ENCODE data around the gene TRPC5OS.

TRPC5OS gene

DNA sequence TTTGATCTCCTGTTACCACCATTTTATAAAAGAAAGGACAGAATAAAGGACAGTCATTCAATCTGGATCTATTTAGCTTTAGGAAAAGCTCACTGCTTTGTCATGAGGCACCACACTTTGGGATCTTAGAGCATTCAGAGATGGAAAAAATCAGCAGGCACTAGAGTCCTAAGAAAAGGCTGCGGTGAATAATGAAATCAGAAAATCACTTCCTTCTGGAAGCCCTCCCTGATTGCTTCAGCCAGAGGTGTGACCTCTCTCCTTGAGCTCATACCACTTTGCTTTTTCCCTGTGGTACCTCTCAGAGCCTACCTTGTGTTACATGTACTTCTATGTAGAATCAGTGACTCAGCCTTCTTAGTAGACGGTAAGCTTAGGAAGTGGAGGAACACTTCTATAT lies 8.7 kb upstream of the TRPC5OS start:
- Histone ChIP-seq H3K56ac (ENCODE audit: low read length) (no peak overlapping the region), H3K4ac (ENCODE audit: low read depth, low read length) (no peak overlapping the region)

DNA sequence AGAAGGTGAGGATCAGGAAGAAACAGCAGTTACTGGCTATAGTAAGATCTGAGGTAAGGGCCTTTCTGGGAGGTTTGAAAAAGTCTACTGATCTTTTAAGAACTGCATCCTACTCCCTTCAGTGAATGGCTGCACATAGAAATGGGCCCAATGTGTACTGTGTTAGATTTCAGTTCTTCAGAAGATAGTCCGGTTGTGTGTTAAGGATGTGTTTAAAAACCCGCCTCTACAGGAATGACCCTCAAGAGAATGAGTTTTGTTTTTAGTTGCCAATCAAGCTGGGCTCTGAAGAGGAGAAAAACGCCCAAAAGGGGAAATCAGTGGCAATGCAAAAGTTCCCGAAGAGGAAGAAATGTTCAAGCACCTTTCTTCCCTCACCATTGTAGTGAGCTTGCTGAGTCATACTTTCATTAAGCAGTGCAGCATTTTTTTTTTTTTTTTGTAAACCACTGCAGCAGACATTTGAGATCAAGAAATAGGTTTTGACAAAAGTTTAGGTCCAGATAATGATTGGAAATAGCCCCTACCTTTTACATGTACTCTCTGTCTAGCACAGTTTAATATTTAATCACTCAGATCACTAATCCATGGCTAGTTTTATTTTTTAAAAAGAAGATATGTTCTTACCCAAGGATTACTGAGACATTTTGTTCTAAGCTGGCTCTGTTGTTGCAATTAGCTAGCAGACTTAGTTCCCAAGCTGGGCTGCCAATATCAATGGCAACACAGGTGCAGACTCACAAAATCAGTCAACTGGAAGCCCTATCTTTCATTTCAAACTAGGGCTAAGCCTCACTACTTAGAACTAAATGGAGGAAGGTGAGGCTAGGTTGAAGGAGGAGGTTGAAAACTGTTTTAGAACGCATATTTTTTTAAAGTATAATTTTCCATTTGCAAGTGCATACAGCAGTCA lies 7.0 kb upstream of the TRPC5OS start:
- no peak overlapping the region for H3K9ac ChIP-seq (ENCODE audit: low read length)
- H3K27me3 ChIP-seq (ENCODE audit: insufficient read depth, low read length, poor library complexity) = no peaks in the 10 kb centered on the region
- no peak overlapping the region for H3K4me2 ChIP-seq (ENCODE audit: low read length)
- H3K79me1 ChIP-seq (ENCODE audit: low read length) = no peaks in the 10 kb centered on the region
- H2BK120ac ChIP-seq (ENCODE audit: low read depth, low read length) = no peak overlapping the region
- H3K23ac ChIP-seq (ENCODE audit: low read length) = no peak overlapping the region
- no peaks in the 10 kb centered on the region for H3K36me3 ChIP-seq (ENCODE audit: control insufficient read depth, insufficient read depth, low read length)
- H3K56ac ChIP-seq (ENCODE audit: low read length) = no peak overlapping the region
- no peak overlapping the region for H3K27ac ChIP-seq (ENCODE audit: low read depth, low read length)
- H2BK5ac ChIP-seq (ENCODE audit: low read length) = no peak overlapping the region
- H3K4ac ChIP-seq (ENCODE audit: low read depth, low read length) = no peak overlapping the region
- H4K5ac ChIP-seq (ENCODE audit: low read length) = no peak overlapping the region
- no peaks in the 10 kb centered on the region for H3K4me1 ChIP-seq (ENCODE audit: control insufficient read depth, low read depth, low read length)
- H2BK15ac ChIP-seq (replicated peaks; ENCODE audit: low read depth) = no peak overlapping the region
- H3K79me2 ChIP-seq (ENCODE audit: control insufficient read depth, insufficient read depth, low read length) = no peaks in the 10 kb centered on the region
- no peak overlapping the region for H2AK5ac ChIP-seq (ENCODE audit: low read length)
- peak; percentile 15 for DNase-seq
- no CpG with 5 or more reads among the region's 5 CpGs for WGBS (ENCODE audit: extremely low coverage, insufficient coverage, low lambda C conversion rate)
- no peak overlapping the region for H3K4me3 ChIP-seq (ENCODE audit: low read length)
- no peak overlapping the region for H4K8ac ChIP-seq (ENCODE audit: low read depth, low read length)
- H3K18ac ChIP-seq (ENCODE audit: low read length) = no peak overlapping the region

More for the DNA sequence above, 8.7 kb upstream of the TRPC5OS start:
- H2AK5ac ChIP-seq (ENCODE audit: low read length) = no peak overlapping the region
- no peak overlapping the region for H2BK15ac ChIP-seq (replicated peaks; ENCODE audit: low read depth)
- no peak overlapping the region for H2BK5ac ChIP-seq (ENCODE audit: low read length)
- no peak for DNase-seq
- H3K27ac ChIP-seq (ENCODE audit: low read depth, low read length) = no peak overlapping the region
- no peak overlapping the region for H3K18ac ChIP-seq (ENCODE audit: low read length)
- H4K8ac ChIP-seq (ENCODE audit: low read depth, low read length) = no peak overlapping the region
- no peak overlapping the region for H4K5ac ChIP-seq (ENCODE audit: low read length)
- no peaks in the 10 kb centered on the region for H3K79me2 ChIP-seq (ENCODE audit: control insufficient read depth, insufficient read depth, low read length)
- H3K36me3 ChIP-seq (ENCODE audit: control insufficient read depth, insufficient read depth, low read length) = no peaks in the 10 kb centered on the region
- no peaks in the 10 kb centered on the region for H3K27me3 ChIP-seq (ENCODE audit: insufficient read depth, low read length, poor library complexity)
- no peaks in the 10 kb centered on the region for H3K4me1 ChIP-seq (ENCODE audit: control insufficient read depth, low read depth, low read length)
- no peak overlapping the region for H3K4me3 ChIP-seq (ENCODE audit: low read length)
- WGBS (ENCODE audit: extremely low coverage, insufficient coverage, low lambda C conversion rate) = no CpG with 5 or more reads among the region's 2 CpGs
- no peak overlapping the region for H3K23ac ChIP-seq (ENCODE audit: low read length)
- no peak overlapping the region for H3K9ac ChIP-seq (ENCODE audit: low read length)
- H3K4me2 ChIP-seq (ENCODE audit: low read length) = no peak overlapping the region
- no peak overlapping the region for H2BK120ac ChIP-seq (ENCODE audit: low read depth, low read length)
- no peaks in the 10 kb centered on the region for H3K79me1 ChIP-seq (ENCODE audit: low read length)

DNA sequence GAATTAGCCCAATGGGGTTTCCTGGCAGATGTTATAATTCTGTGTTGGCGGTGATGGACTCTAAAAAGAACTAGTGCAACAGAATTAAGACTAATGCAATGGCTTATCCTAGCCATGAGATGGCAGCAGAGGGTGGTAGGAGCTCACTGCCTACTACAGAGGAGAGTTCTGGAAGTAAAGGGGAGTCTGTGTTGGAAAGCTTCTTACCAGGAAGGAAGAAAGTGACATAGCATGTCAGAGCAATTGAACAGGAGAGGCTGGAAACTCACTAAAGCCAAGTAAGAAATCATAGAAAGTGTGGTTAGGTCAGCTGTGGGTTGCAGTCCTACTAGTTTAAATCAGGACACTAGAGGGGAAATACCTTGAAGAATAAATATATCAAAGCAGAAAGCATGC lies 6.3 kb upstream of the TRPC5OS start:
- Histone ChIP-seq H3K36me3 (ENCODE audit: control insufficient read depth, insufficient read depth, low read length) (no peaks in the 10 kb centered on the region), H3K4ac (ENCODE audit: low read depth, low read length) (no peak overlapping the region), H2BK5ac (ENCODE audit: low read length) (no peak overlapping the region), H4K8ac (ENCODE audit: low read depth, low read length) (no peak overlapping the region), H3K4me2 (ENCODE audit: low read length) (no peak overlapping the region), H3K27ac (ENCODE audit: low read depth, low read length) (no peak overlapping the region), H2AK5ac (ENCODE audit: low read length) (no peak overlapping the region), H3K23ac (ENCODE audit: low read length) (no peak overlapping the region), H2BK120ac (ENCODE audit: low read depth, low read length) (no peak overlapping the region), H3K79me2 (ENCODE audit: control insufficient read depth, insufficient read depth, low read length) (no peaks in the 10 kb centered on the region), H3K9ac (ENCODE audit: low read length) (no peak overlapping the region), H3K27me3 (ENCODE audit: insufficient read depth, low read length, poor library complexity) (no peaks in the 10 kb centered on the region), H4K5ac (ENCODE audit: low read length) (no peak overlapping the region), H3K18ac (ENCODE audit: low read length) (no peak overlapping the region), H3K56ac (ENCODE audit: low read length) (no peak overlapping the region), H3K79me1 (ENCODE audit: low read length) (no peaks in the 10 kb centered on the region), H2BK15ac (replicated peaks; ENCODE audit: low read depth) (no peak overlapping the region), H3K4me1 (ENCODE audit: control insufficient read depth, low read depth, low read length) (no peaks in the 10 kb centered on the region), H3K4me3 (ENCODE audit: low read length) (no peak overlapping the region)
- no CpG with 5 or more reads among the region's 1 CpG for WGBS (ENCODE audit: extremely low coverage, insufficient coverage, low lambda C conversion rate)
- DNase-seq = peak; percentile 75

DNA sequence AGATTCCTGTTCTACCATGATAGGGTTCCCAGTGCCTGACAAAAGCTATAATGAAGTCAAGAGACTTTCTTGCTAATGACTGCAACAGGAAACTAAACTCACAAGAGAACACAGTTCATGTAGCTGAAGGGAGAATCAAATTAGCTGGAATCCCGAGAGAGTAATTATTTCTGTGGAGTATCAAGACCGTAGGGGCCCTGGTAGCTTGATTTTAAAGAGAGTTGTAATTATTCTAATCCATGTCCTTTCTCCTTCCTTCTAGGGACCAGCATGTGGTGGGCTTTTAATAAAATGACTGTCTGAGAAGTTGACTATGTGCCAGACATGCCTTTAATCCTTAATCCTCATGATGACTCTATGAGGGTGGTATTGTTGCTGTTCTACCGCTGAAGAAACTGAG lies 1.7 kb upstream of the TRPC5OS start:
- H3K4me2 ChIP-seq (ENCODE audit: low read length) = no peak overlapping the region
- H3K27ac ChIP-seq (ENCODE audit: low read depth, low read length) = no peak overlapping the region

DNA sequence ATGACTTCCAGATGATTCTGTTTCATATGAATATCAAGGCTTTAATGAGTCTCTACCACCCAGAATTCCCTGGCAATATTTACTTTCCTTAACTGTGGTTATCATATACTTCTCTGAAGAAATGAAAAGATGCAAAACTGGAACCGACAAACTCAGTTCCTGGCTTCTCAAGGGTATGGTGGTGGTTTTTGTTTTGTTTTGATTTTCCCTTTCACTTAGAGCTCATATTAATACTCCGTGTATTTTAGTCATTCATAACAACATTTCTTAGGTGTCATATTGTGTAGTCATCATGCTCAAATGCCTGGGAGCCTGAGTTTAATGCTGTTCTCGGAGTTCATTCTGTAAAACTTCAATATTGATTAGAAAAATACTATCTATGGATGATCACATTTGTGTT lies 665 bp downstream of the TRPC5OS start:
- no peak overlapping the region for H4K5ac ChIP-seq (ENCODE audit: low read length)
- no peak overlapping the region for H4K8ac ChIP-seq (ENCODE audit: low read depth, low read length)
- no peak overlapping the region for H3K4ac ChIP-seq (ENCODE audit: low read depth, low read length)
- no peaks in the 10 kb centered on the region for H3K36me3 ChIP-seq (ENCODE audit: control insufficient read depth, insufficient read depth, low read length)
- no peak overlapping the region for H3K4me2 ChIP-seq (ENCODE audit: low read length)
- WGBS (ENCODE audit: extremely low coverage, insufficient coverage, low lambda C conversion rate) = no CpG with 5 or more reads among the region's 3 CpGs
- no peaks in the 10 kb centered on the region for H3K4me1 ChIP-seq (ENCODE audit: control insufficient read depth, low read depth, low read length)
- H3K23ac ChIP-seq (ENCODE audit: low read length) = no peak overlapping the region
- H2BK120ac ChIP-seq (ENCODE audit: low read depth, low read length) = no peak overlapping the region
- H3K56ac ChIP-seq (ENCODE audit: low read length) = no peak overlapping the region
- no peak overlapping the region for H2BK5ac ChIP-seq (ENCODE audit: low read length)
- H2BK15ac ChIP-seq (replicated peaks; ENCODE audit: low read depth) = no peak overlapping the region
- DNase-seq = no peak
- H3K4me3 ChIP-seq (ENCODE audit: low read length) = no peak overlapping the region
- H3K27ac ChIP-seq (ENCODE audit: low read depth, low read length) = no peak overlapping the region
- no peak overlapping the region for H3K18ac ChIP-seq (ENCODE audit: low read length)
- no peaks in the 10 kb centered on the region for H3K79me2 ChIP-seq (ENCODE audit: control insufficient read depth, insufficient read depth, low read length)
- no peaks in the 10 kb centered on the region for H3K79me1 ChIP-seq (ENCODE audit: low read length)
- H3K27me3 ChIP-seq (ENCODE audit: insufficient read depth, low read length, poor library complexity) = no peaks in the 10 kb centered on the region
- no peak overlapping the region for H3K9ac ChIP-seq (ENCODE audit: low read length)
- no peak overlapping the region for H2AK5ac ChIP-seq (ENCODE audit: low read length)

More for the DNA sequence above, 1.7 kb upstream of the TRPC5OS start:
- no peak overlapping the region for H2BK15ac ChIP-seq (replicated peaks; ENCODE audit: low read depth)
- no peak overlapping the region for H3K18ac ChIP-seq (ENCODE audit: low read length)
- H3K23ac ChIP-seq (ENCODE audit: low read length) = no peak overlapping the region
- no peak overlapping the region for H3K9ac ChIP-seq (ENCODE audit: low read length)
- H2BK120ac ChIP-seq (ENCODE audit: low read depth, low read length) = no peak overlapping the region
- H3K27me3 ChIP-seq (ENCODE audit: insufficient read depth, low read length, poor library complexity) = no peaks in the 10 kb centered on the region
- no peak overlapping the region for H3K4ac ChIP-seq (ENCODE audit: low read depth, low read length)
- H3K4me1 ChIP-seq (ENCODE audit: control insufficient read depth, low read depth, low read length) = no peaks in the 10 kb centered on the region
- H3K79me1 ChIP-seq (ENCODE audit: low read length) = no peaks in the 10 kb centered on the region
- no peak overlapping the region for H4K8ac ChIP-seq (ENCODE audit: low read depth, low read length)
- no peak for DNase-seq
- no CpG with 5 or more reads among the region's 3 CpGs for WGBS (ENCODE audit: extremely low coverage, insufficient coverage, low lambda C conversion rate)
- H3K79me2 ChIP-seq (ENCODE audit: control insufficient read depth, insufficient read depth, low read length) = no peaks in the 10 kb centered on the region
- no peak overlapping the region for H2BK5ac ChIP-seq (ENCODE audit: low read length)
- no peak overlapping the region for H3K4me3 ChIP-seq (ENCODE audit: low read length)
- H4K5ac ChIP-seq (ENCODE audit: low read length) = no peak overlapping the region
- no peaks in the 10 kb centered on the region for H3K36me3 ChIP-seq (ENCODE audit: control insufficient read depth, insufficient read depth, low read length)
- H2AK5ac ChIP-seq (ENCODE audit: low read length) = no peak overlapping the region
- H3K56ac ChIP-seq (ENCODE audit: low read length) = no peak overlapping the region

DNA sequence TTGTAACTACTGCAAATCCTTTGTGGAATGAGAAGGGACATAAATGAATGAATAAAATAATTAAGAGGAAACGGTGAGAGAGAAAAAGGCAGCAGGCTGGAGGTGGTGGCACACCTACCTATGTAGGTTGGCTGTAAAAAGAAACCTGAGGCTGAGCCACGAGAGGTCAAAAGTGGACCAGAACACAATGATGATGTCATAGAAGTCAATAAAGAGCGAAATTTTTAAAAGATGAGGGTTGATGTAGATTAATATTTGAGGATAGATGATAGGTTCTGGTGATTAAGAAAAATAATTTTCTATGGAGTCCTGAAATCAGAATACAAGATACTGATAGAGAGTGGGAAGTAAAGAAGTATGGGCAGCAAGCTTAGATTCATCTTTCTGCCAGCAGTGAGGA lies 1.7 kb downstream of the TRPC5OS start:
- H3K23ac ChIP-seq (ENCODE audit: low read length) = no peak overlapping the region
- no peak overlapping the region for H2BK5ac ChIP-seq (ENCODE audit: low read length)
- H4K5ac ChIP-seq (ENCODE audit: low read length) = no peak overlapping the region
- H3K79me2 ChIP-seq (ENCODE audit: control insufficient read depth, insufficient read depth, low read length) = no peaks in the 10 kb centered on the region
- no peak overlapping the region for H3K56ac ChIP-seq (ENCODE audit: low read length)
- no peaks in the 10 kb centered on the region for H3K36me3 ChIP-seq (ENCODE audit: control insufficient read depth, insufficient read depth, low read length)
- H2AK5ac ChIP-seq (ENCODE audit: low read length) = no peak overlapping the region
- no peak for DNase-seq
- no peak overlapping the region for H3K27ac ChIP-seq (ENCODE audit: low read depth, low read length)
- H4K8ac ChIP-seq (ENCODE audit: low read depth, low read length) = no peak overlapping the region
- H3K4ac ChIP-seq (ENCODE audit: low read depth, low read length) = no peak overlapping the region
- H3K4me3 ChIP-seq (ENCODE audit: low read length) = no peak overlapping the region
- H3K4me1 ChIP-seq (ENCODE audit: control insufficient read depth, low read depth, low read length) = no peaks in the 10 kb centered on the region
- H2BK15ac ChIP-seq (replicated peaks; ENCODE audit: low read depth) = no peak overlapping the region
- H3K79me1 ChIP-seq (ENCODE audit: low read length) = no peaks in the 10 kb centered on the region
- no peaks in the 10 kb centered on the region for H3K27me3 ChIP-seq (ENCODE audit: insufficient read depth, low read length, poor library complexity)
- no peak overlapping the region for H3K9ac ChIP-seq (ENCODE audit: low read length)
- no peak overlapping the region for H3K18ac ChIP-seq (ENCODE audit: low read length)
- WGBS (ENCODE audit: extremely low coverage, insufficient coverage, low lambda C conversion rate) = 100% methylated on average over 1 of the region's 3 CpGs
- no peak overlapping the region for H2BK120ac ChIP-seq (ENCODE audit: low read depth, low read length)
- no peak overlapping the region for H3K4me2 ChIP-seq (ENCODE audit: low read length)

Data from mesendoderm (in vitro differentiated cells).